SKM-1 (cell line): ENCODE results near the gene MYOG.

ENCODE experiments used
- DNase-seq: peaks from one replicate; lab custom pipeline; 2025; ENCODE audit not compliant: unreplicated experiment; lab: John Stamatoyannopoulos, UW

The MYOG gene

GRCh38 chr1:203048555-203049051, 37.2 kb downstream of the MYOG start:
- DNase-seq: no peak

GRCh38 chr1:203048086-203048485, 37.7 kb downstream of the MYOG start:
- no peak for DNase-seq

GRCh38 chr1:203046984-203047630, 38.7 kb downstream of the MYOG start:
- DNase-seq: no peak

- DNase-seq: no peak
Measured at GRCh38 chr1:203045821-203046594, 39.8 kb downstream of the MYOG start.

- DNase-seq: no peak
Measured at GRCh38 chr1:203045336-203045735, 40.5 kb downstream of the MYOG start.

GRCh38 chr1:203044546-203045250, 41.1 kb downstream of the MYOG start:
- DNase-seq: no peak

GRCh38 chr1:203043830-203044545, 41.8 kb downstream of the MYOG start:
- no peak for DNase-seq

GRCh38 chr1:203041351-203041932, 44.4 kb downstream of the MYOG start:
- DNase-seq: no peak

GRCh38 chr1:203040513-203041275, 45.1 kb downstream of the MYOG start:
- DNase-seq: no peak

- peak; percentile 32 for DNase-seq
Measured at GRCh38 chr1:203039609-203040512, 46.0 kb downstream of the MYOG start.

GRCh38 chr1:203038891-203039608, 46.8 kb downstream of the MYOG start:
- peak; percentile 93 for DNase-seq

GRCh38 chr1:203038217-203038741, 47.5 kb downstream of the MYOG start:
- no peak for DNase-seq

- DNase-seq: no peak
Measured at GRCh38 chr1:203037509-203038190, 48.2 kb downstream of the MYOG start.

- DNase-seq: no peak
Measured at GRCh38 chr1:203036537-203036936, 49.3 kb downstream of the MYOG start.

GRCh38 chr1:203036135-203036534, 49.7 kb downstream of the MYOG start:
- DNase-seq: no peak

- DNase-seq: no peak
Measured at GRCh38 chr1:203035111-203036000, 50.5 kb downstream of the MYOG start.
